K562 (cell line): ENCODE results near the gene GALNT9. TPM values are rescaled to one million over a fixed set of nuclear protein-coding genes. Genes with fewer than 3 reads are reported as not detected.

Experiments
- ATAC-seq: fragments of 200-7000 bp; cut with Tn5 transposase; 3 replicates; pipeline ENCODE4 v1.9.1; 2020; ENCODE audit warnings: moderate library complexity
- BruUV-seq: library from RNA; stranded (reverse); fragments of 400-500 nt; replicated peaks from 2 replicates; lab custom pipeline; 2021; lab: Mats Ljungman, UMichigan
- CTCF ChIA-PET: fragments of 300-600 bp; formaldehyde crosslinking; extraction: SDS; loops from one replicate; lab custom pipeline; 2021; ENCODE audit warnings: low intra/inter-chr PET ratio; lab: Yijun Ruan, JAX
- POLR2A ChIA-PET: fragments of 300-600, 350-650 bp; sonication (Branson Sonifier 250); formaldehyde crosslinking; extraction: SDS; loops from one replicate; lab custom pipeline; 2021; ENCODE audit warnings: antibody characterized with exemption, inconsistent platforms; lab: Yijun Ruan, JAX
- DNase-seq, 4 experiments: peaks; one replicate each; pipeline versions ENCODE4 v3.0.0 to v3.0.0-alpha.2; 2011 to 2018; ENCODE audit warnings: low spot score in 3 of 4, mixed read lengths in 3 of 4; ENCODE audit errors: extremely low read depth in 1 of 4
- FAIRE-seq: peaks from 2 replicates; lab custom pipeline; 2011; peaks lifted over from hg19 to GRCh38; lab: Jason Lieb, UNC
- H2AFZ ChIP-seq: 2 replicates; pipeline ENCODE4 v1.6.0; 2011; ENCODE audit warnings: low read depth, low read length, control low read depth, inconsistent platforms
- H3K27ac ChIP-seq: fragments of 200-600 bp; 3 replicates; pipeline ENCODE4 v1.8.0; 2011; ENCODE audit warnings: low read depth, mild to moderate bottlenecking, control low read depth, inconsistent platforms, low read length, moderate library complexity, mixed read lengths; ENCODE audit errors: extremely low read depth
- H3K27me3 ChIP-seq, 2 experiments: fragments of 300-600 bp in 1 of 2; 2 replicates in 1 of 2; 3 replicates in 1 of 2; pipeline versions ENCODE4 v1.6.0 to v1.8.0; 2011; ENCODE audit warnings: inconsistent platforms in 2 of 2, low read length in 2 of 2, mild to moderate bottlenecking in 1 of 2, mixed read lengths in 1 of 2, moderate library complexity in 1 of 2; ENCODE audit not compliant: control insufficient read depth in 2 of 2, insufficient read depth in 2 of 2
- H3K36me3 ChIP-seq: fragments of 300-600 bp; 3 replicates; pipeline ENCODE4 v1.8.0; 2011; ENCODE audit warnings: mild to moderate bottlenecking, low read length, inconsistent platforms; ENCODE audit not compliant: control insufficient read depth, insufficient read depth
- H3K4me1 ChIP-seq, 2 experiments: fragments of 200-600 bp in 1 of 2; replicated peaks in 1 of 2; 2 replicates in 1 of 2; 3 replicates in 1 of 2; pipeline versions ENCODE4 v1.5.1 to v1.8.0; 2011; ENCODE audit warnings: inconsistent platforms in 2 of 2, low read length in 2 of 2, mild to moderate bottlenecking in 1 of 2, mixed read lengths in 1 of 2, moderate library complexity in 1 of 2; ENCODE audit not compliant: control insufficient read depth in 2 of 2, insufficient read depth in 2 of 2
- H3K4me2 ChIP-seq: 2 replicates; pipeline ENCODE4 v1.6.1; 2011; ENCODE audit warnings: low read length, control low read depth, inconsistent platforms, mixed read lengths; ENCODE audit not compliant: insufficient read depth
- H3K4me3 ChIP-seq: fragments of 200-600 bp; sonication (generic), shearing (Covaris generic); 2 replicates; pipeline ENCODE4 v1.5.1; 2016; ENCODE audit warnings: control low read depth, inconsistent platforms
- H3K79me2 ChIP-seq: fragments of 200-600 bp; 3 replicates; pipeline ENCODE4 v1.8.0; 2011; ENCODE audit warnings: low read length, inconsistent platforms; ENCODE audit not compliant: control insufficient read depth, insufficient read depth
- H3K9ac ChIP-seq, 2 experiments: 2 replicates each; pipeline versions ENCODE4 v1.6.0 to v1.6.1; 2011; ENCODE audit warnings: low read depth in 2 of 2, low read length in 2 of 2, control low read depth in 1 of 2, inconsistent platforms in 1 of 2, mild to moderate bottlenecking in 1 of 2, mixed read lengths in 1 of 2; ENCODE audit not compliant: insufficient read depth in 1 of 2
- H3K9me1 ChIP-seq: one replicate; pipeline ENCODE4 v1.6.0; 2011; ENCODE audit warnings: inconsistent platforms, mild to moderate bottlenecking, low read length, moderate library complexity; ENCODE audit not compliant: control insufficient read depth, insufficient read depth
- H3K9me3 ChIP-seq: replicated peaks from 2 replicates; pipeline ENCODE4 v1.5.1; 2011; ENCODE audit warnings: low read depth, low read length, inconsistent platforms; ENCODE audit not compliant: control insufficient read depth, insufficient read depth
- H4K20me1 ChIP-seq: replicated peaks from 2 replicates; pipeline ENCODE4 v1.6.1; 2011; ENCODE audit warnings: low read length, inconsistent platforms, mixed read lengths; ENCODE audit not compliant: control insufficient read depth, insufficient read depth
- NCOA4 ChIP-seq: fragments of 450-650 bp; IDR thresholded peaks from 2 replicates; pipeline ENCODE4 v1.6.1; 2018; ENCODE audit warnings: mild to moderate bottlenecking; ENCODE audit not compliant: partially characterized antibody
- SMAD1 ChIP-seq: fragments of 150-350 bp; IDR thresholded peaks from 2 replicates; pipeline ENCODE4 v1.6.1; 2014; ENCODE audit warnings: low read length, low read depth; ENCODE audit not compliant: partially characterized antibody
- ZBTB8A ChIP-seq: fragments of 450-650 bp; IDR thresholded peaks from 2 replicates; pipeline ENCODE4 v1.6.1; 2018; ENCODE audit warnings: mild to moderate bottlenecking, moderate library complexity; ENCODE audit not compliant: partially characterized antibody
- ZNF431 ChIP-seq: sonication (generic); formaldehyde crosslinking; IDR thresholded peaks from 2 replicates; pipeline ENCODE4 v1.8.0; 2022; ENCODE audit warnings: mild to moderate bottlenecking, missing genetic modification reagents
- ZNF436 ChIP-seq: fragments of 250-450, 450-650 bp; sonication (Bioruptor Pico); formaldehyde crosslinking; IDR thresholded peaks from 2 replicates; pipeline ENCODE4 v1.7.0; 2020; ENCODE audit warnings: mild to moderate bottlenecking
- WGBS: fragments of 100-300 bp; shearing (Covaris generic); methylation state at CpG from one replicate; pipeline ENCODE4 v1.1.6; 2016; ENCODE audit warnings: low coverage, mixed read lengths; ENCODE audit not compliant: insufficient coverage; ENCODE audit errors: missing lambda C conversion rate; 5-methylcytosine and 5-hydroxymethylcytosine counted together
- in situ Hi-C: fragments of 300-500 bp; cut with MboI; formaldehyde crosslinking; loops from 4 replicates; pipeline ENCODE4 v1.15.0; 2018; ENCODE audit warnings: inconsistent platforms, mixed read lengths
- intact Hi-C: fragments of 100-400 bp; cut with micrococcal nuclease; formaldehyde crosslinking; loops from 2 replicates; pipeline ENCODE4 v1.14.2; 2022
- polyA plus RNA-seq, 8 experiments: library from polyadenylated mRNA; depleted of rRNA in 4 of 8; stranded (reverse) in 5 of 8; unstranded in 3 of 8; fragments of >200 nt; fragmentation: Nextera tagmentation in 2 of 8; fragmentation: Illumina TruSeq in 1 of 8; extraction: Ambion mirVana in 2 of 8; extraction: Trizol in 1 of 8; gene quantifications; 2 replicates each; pipeline versions ENCODE4 v1.2.1 to v1.2.3, GENCODE V29; 2011 to 2014; ENCODE audit warnings: inconsistent platforms in 1 of 8, missing spikeins in 1 of 8
- total RNA-seq, 7 experiments: library from RNA; depleted of rRNA in 6 of 7; stranded (reverse); fragments of >200 nt in 6 of 7; fragmentation: Illumina TruSeq in 2 of 7; extraction: Trizol in 2 of 7; gene quantifications; 2 replicates each; pipeline versions ENCODE4 v1.2.1 to v1.2.3, GENCODE V29; 2011 to 2021; ENCODE audit warnings: low replicate concordance in 1 of 7
- TF ChIP-seq, protein P1 (sequence below): fragments of 200-800 bp; sonication (Bioruptor generic); IDR thresholded peaks from 2 replicates; pipeline ENCODE4 v1.6.1; 2017; ENCODE audit warnings: missing genetic modification characterization, missing compliant biosample characterization
- TF ChIP-seq, protein P2 (sequence below): fragments of 250-450 bp; sonication (Bioruptor Pico); IDR thresholded peaks from 2 replicates; pipeline ENCODE4 v1.5.0; 2022; ENCODE audit warnings: mild to moderate bottlenecking
- TF ChIP-seq, protein P3 (sequence below), 3 experiments: fragments of 200-800 bp in 1 of 3; fragments of 250-450 bp in 1 of 3; fragments of 450-650 bp in 1 of 3; sonication (Bioruptor Pico) in 1 of 3; sonication (Bioruptor generic) in 1 of 3; formaldehyde crosslinking in 1 of 3; IDR thresholded peaks; 2 replicates each; pipeline versions ENCODE4 v1.6.1 to v1.8.0; 2016 to 2022; ENCODE audit warnings: mild to moderate bottlenecking in 2 of 3, missing genetic modification characterization in 2 of 3, missing compliant biosample characterization in 1 of 3, moderate library complexity in 1 of 3
- TF ChIP-seq, protein P4 (sequence below): fragments of 250-450 bp; sonication (Bioruptor Pico); IDR thresholded peaks from 2 replicates; pipeline ENCODE4 v1.5.0; 2021; ENCODE audit warnings: mild to moderate bottlenecking, borderline replicate concordance

The GALNT9 gene
- total and polyA plus RNA-seq, 9 of the 15 experiments (the other 6 are each of a cell fraction or from before 2014, with no cell fraction given): not detected

DNA sequence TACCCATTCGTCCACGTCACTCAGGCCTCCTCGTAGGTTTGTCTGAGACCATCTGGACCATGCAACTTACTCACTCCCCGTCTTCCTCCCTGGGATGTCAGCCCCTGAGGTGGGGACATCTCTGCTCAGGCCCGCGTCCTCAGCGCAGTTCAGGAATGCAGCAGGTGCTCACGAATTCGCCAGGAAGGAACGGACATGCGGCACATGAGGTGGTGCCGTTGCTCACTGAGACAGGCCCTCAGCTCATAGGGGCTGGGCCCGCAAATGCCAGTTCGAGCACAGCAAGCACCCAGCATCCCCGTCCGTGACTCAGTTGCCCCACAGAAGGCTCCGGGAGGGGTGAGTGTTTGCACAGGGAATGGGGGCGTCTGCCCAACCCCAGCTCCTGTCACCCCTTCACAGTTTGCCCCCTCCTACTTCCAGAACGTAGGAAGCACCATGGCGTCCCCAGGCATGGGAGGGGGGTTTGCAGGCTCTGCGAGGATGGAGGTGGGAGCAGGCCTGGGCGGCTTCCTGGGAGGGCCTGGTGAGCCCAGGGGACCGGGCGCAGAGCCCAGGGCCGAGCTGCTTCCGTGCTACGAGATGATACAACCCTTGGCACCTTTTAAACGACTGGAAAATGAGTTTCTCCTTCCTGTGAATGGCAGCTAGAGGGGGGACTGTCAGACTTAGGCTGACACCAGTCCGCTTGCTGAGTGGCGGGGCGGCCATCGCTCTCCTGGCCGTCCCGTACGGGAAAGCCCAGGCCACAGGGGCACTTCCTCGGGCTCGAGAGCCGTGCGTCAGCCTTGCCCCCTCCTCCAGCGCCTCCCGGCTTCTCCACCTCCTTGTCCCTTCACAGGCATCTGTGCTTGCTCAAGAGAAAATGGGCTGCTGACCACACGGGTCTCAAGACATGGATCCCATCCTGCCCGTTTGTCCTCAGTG lies 6.9 kb downstream of the GALNT9 start:
- ChIA-PET CTCF (no interaction called here), POLR2A (no interaction called here)
- H3K27me3 ChIP-seq: peaks cover 43 to 91% of the 10 kb centered on the region in 2 experiments
- H3K9me3 ChIP-seq: no peaks in the 10 kb centered on the region
- no peak overlapping the region for H3K4me2 ChIP-seq
- H3K36me3 ChIP-seq: no peaks in the 10 kb centered on the region
- H4K20me1 ChIP-seq: peaks cover 5% of the 10 kb centered on the region; the same call in 1 of the 2 replicates
- no peak for DNase-seq
- no peak for ATAC-seq
- intact Hi-C loops (no loop called here), in situ Hi-C loops (no loop called here)
- 1% methylated on average over 42 of the region's 43 CpGs for WGBS
- no peak overlapping the region for H3K27ac ChIP-seq
- no peak for FAIRE-seq
- H3K9ac ChIP-seq: peak overlapping the region in 1 of 2 experiments; percentile 45; a peak in 1 of 4 replicates
- H3K4me3 ChIP-seq: no peak overlapping the region
- H2AFZ ChIP-seq: no peak overlapping the region
- H3K79me2 ChIP-seq: no peaks in the 10 kb centered on the region
- H3K4me1 ChIP-seq: peaks cover 0 to 11% of the 10 kb centered on the region in 2 experiments; a peak in 1 of 5 replicates
- H3K9me1 ChIP-seq: no peaks in the 10 kb centered on the region
- no TSS peak for BruUV-seq
- no peak for TF ChIP-seq ZNF431
- no peak for TF ChIP-seq NCOA4
- TF ChIP-seq, protein P1, sequence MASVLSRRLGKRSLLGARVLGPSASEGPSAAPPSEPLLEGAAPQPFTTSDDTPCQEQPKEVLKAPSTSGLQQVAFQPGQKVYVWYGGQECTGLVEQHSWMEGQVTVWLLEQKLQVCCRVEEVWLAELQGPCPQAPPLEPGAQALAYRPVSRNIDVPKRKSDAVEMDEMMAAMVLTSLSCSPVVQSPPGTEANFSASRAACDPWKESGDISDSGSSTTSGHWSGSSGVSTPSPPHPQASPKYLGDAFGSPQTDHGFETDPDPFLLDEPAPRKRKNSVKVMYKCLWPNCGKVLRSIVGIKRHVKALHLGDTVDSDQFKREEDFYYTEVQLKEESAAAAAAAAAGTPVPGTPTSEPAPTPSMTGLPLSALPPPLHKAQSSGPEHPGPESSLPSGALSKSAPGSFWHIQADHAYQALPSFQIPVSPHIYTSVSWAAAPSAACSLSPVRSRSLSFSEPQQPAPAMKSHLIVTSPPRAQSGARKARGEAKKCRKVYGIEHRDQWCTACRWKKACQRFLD: no peak
- TF ChIP-seq, protein P2, sequence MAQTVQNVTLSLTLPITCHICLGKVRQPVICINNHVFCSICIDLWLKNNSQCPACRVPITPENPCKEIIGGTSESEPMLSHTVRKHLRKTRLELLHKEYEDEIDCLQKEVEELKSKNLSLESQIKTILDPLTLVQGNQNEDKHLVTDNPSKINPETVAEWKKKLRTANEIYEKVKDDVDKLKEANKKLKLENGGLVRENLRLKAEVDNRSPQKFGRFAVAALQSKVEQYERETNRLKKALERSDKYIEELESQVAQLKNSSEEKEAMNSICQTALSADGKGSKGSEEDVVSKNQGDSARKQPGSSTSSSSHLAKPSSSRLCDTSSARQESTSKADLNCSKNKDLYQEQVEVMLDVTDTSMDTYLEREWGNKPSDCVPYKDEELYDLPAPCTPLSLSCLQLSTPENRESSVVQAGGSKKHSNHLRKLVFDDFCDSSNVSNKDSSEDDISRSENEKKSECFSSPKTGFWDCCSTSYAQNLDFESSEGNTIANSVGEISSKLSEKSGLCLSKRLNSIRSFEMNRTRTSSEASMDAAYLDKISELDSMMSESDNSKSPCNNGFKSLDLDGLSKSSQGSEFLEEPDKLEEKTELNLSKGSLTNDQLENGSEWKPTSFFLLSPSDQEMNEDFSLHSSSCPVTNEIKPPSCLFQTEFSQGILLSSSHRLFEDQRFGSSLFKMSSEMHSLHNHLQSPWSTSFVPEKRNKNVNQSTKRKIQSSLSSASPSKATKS (CRISPR knock-in tag): no peak
- TF ChIP-seq, protein P3, sequence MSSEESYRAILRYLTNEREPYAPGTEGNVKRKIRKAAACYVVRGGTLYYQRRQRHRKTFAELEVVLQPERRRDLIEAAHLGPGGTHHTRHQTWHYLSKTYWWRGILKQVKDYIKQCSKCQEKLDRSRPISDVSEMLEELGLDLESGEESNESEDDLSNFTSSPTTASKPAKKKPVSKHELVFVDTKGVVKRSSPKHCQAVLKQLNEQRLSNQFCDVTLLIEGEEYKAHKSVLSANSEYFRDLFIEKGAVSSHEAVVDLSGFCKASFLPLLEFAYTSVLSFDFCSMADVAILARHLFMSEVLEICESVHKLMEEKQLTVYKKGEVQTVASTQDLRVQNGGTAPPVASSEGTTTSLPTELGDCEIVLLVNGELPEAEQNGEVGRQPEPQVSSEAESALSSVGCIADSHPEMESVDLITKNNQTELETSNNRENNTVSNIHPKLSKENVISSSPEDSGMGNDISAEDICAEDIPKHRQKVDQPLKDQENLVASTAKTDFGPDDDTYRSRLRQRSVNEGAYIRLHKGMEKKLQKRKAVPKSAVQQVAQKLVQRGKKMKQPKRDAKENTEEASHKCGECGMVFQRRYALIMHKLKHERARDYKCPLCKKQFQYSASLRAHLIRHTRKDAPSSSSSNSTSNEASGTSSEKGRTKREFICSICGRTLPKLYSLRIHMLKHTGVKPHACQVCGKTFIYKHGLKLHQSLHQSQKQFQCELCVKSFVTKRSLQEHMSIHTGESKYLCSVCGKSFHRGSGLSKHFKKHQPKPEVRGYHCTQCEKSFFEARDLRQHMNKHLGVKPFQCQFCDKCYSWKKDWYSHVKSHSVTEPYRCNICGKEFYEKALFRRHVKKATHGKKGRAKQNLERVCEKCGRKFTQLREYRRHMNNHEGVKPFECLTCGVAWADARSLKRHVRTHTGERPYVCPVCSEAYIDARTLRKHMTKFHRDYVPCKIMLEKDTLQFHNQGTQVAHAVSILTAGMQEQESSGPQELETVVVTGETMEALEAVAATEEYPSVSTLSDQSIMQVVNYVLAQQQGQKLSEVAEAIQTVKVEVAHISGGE (CRISPR knock-in tag; IDR thresholded peaks at IDR 0.05): no peak
- TF ChIP-seq, protein P4, sequence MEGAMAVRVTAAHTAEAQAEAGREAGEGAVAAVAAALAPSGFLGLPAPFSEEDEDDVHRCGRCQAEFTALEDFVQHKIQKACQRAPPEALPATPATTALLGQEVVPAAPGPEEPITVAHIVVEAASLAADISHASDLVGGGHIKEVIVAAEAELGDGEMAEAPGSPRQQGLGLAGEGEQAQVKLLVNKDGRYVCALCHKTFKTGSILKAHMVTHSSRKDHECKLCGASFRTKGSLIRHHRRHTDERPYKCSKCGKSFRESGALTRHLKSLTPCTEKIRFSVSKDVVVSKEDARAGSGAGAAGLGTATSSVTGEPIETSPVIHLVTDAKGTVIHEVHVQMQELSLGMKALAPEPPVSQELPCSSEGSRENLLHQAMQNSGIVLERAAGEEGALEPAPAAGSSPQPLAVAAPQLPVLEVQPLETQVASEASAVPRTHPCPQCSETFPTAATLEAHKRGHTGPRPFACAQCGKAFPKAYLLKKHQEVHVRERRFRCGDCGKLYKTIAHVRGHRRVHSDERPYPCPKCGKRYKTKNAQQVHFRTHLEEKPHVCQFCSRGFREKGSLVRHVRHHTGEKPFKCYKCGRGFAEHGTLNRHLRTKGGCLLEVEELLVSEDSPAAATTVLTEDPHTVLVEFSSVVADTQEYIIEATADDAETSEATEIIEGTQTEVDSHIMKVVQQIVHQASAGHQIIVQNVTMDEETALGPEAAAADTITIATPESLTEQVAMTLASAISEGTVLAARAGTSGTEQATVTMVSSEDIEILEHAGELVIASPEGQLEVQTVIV (CRISPR knock-in tag): no peak
- no peak for TF ChIP-seq ZNF436 (CRISPR knock-in tag)
- no peak for TF ChIP-seq SMAD1
- TF ChIP-seq ZBTB8A: no peak
